Calu3 (cell line): ENCODE results near the gene NDC80. TPM values are rescaled to one million over a fixed set of nuclear protein-coding genes. Genes with fewer than 3 reads are reported as not detected.

ENCODE experiments used
- BruUV-seq: library from RNA; stranded (reverse); fragments of 400-500 nt; replicated peaks from 2 replicates; lab custom pipeline; 2021; lab: Mats Ljungman, UMichigan
- CTCF ChIA-PET: fragments of 300-600 bp; sonication (Branson Sonifier 250); formaldehyde crosslinking; loops from one replicate; lab custom pipeline; 2022; ENCODE audit warnings: antibody characterized with exemption; lab: Charles Lee
- DNase-seq: peaks from one replicate; pipeline ENCODE4 v3.0.0; 2022
- H3K27ac Mint-ChIP-seq: one replicate; pipeline ENCODE4 v1.8.0; 2022; ENCODE audit warnings: mixed read lengths; ENCODE audit not compliant: unreplicated experiment
- H3K27me3 Mint-ChIP-seq: one replicate; pipeline ENCODE4 v1.8.0; 2022; ENCODE audit warnings: mixed read lengths; ENCODE audit not compliant: unreplicated experiment
- H3K36me3 Mint-ChIP-seq: one replicate; pipeline ENCODE4 v1.8.0; 2022; ENCODE audit warnings: mild to moderate bottlenecking, moderate library complexity, mixed read lengths; ENCODE audit not compliant: insufficient read depth, unreplicated experiment
- H3K4me1 Mint-ChIP-seq: one replicate; pipeline ENCODE4 v1.8.0; 2022; ENCODE audit warnings: mild to moderate bottlenecking, low read depth, mixed read lengths; ENCODE audit not compliant: unreplicated experiment
- H3K4me3 Mint-ChIP-seq: one replicate; pipeline ENCODE4 v1.8.0; 2022; ENCODE audit warnings: mild to moderate bottlenecking, low read depth, moderate library complexity, mixed read lengths; ENCODE audit not compliant: unreplicated experiment
- H3K9me3 Mint-ChIP-seq: one replicate; pipeline ENCODE4 v1.8.0; 2022; ENCODE audit warnings: low read depth, mixed read lengths; ENCODE audit not compliant: unreplicated experiment
- CTCF ChIP-seq: fragments of 200-600 bp; IDR thresholded peaks from one replicate; pipeline ENCODE4 v1.8.0; 2022; ENCODE audit warnings: antibody characterized with exemption; ENCODE audit not compliant: unreplicated experiment
- intact Hi-C: fragments of 100-400 bp; cut with micrococcal nuclease; formaldehyde crosslinking; loops from one replicate; pipeline ENCODE4 v1.10.0; 2022; ENCODE audit not compliant: unreplicated experiment
- total RNA-seq: library from RNA; stranded (reverse); gene quantifications from 2 replicates; pipeline ENCODE4 v1.2.3, GENCODE V29; 2022

Gene NDC80
- total RNA-seq, 1 experiment from 2014 or later = 56.0 TPM

DNA sequence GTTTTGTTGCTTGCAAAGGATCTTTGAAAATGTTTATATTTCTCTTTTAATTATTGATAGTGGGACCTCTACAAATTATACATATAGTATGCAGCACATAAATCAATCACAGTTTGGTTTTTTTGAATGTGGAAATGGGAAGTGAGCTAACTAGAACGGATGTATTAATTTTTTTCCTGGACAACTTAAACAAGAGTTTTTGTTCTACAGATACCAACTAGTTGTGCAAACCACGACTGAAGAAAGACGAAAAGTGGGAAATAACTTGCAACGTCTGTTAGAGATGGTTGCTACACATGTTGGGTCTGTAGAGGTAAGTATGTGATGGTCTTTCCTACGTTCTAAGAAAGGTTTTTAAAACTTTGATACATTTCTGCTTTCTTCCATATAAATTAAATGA, 39.2 kb downstream of the NDC80 start:
- BruUV-seq = no TSS peak
- Mint-ChIP-seq H3K9me3 (no peaks in the 10 kb centered on the region), H3K4me1 (no peaks in the 10 kb centered on the region), H3K36me3 (peaks cover 29% of the 10 kb centered on the region), H3K27ac (no peak overlapping the region), H3K27me3 (no peaks in the 10 kb centered on the region), H3K4me3 (no peak overlapping the region)
- intact Hi-C loops = no loop called here
- no peak for TF ChIP-seq CTCF
- CTCF ChIA-PET = no interaction called here
- DNase-seq = no peak

- H3K27ac Mint-ChIP-seq = no peak overlapping the region
- H3K27me3 Mint-ChIP-seq = no peaks in the 10 kb centered on the region
- DNase-seq = no peak
- H3K4me3 Mint-ChIP-seq = no peak overlapping the region
- intact Hi-C loops = no loop called here
- no peaks in the 10 kb centered on the region for H3K9me3 Mint-ChIP-seq
- CTCF ChIA-PET = no interaction called here
- no peak for TF ChIP-seq CTCF
- H3K4me1 Mint-ChIP-seq = no peaks in the 10 kb centered on the region
- no TSS peak for BruUV-seq
- H3K36me3 Mint-ChIP-seq = peaks cover 45% of the 10 kb centered on the region
Observed at GRCh38 chr18:2612996-2613395, 41.6 kb downstream of the NDC80 start.

GRCh38 chr18:2617401-2617998, 46.1 kb downstream of the NDC80 start:
- Mint-ChIP-seq H3K36me3 (peaks cover 35% of the 10 kb centered on the region), H3K4me1 (no peaks in the 10 kb centered on the region), H3K4me3 (no peak overlapping the region), H3K27ac (no peak overlapping the region), H3K9me3 (no peaks in the 10 kb centered on the region), H3K27me3 (no peaks in the 10 kb centered on the region)
- BruUV-seq = no TSS peak
- CTCF ChIA-PET = no interaction called here
- intact Hi-C loops = no loop called here
- DNase-seq = no peak
- no peak for TF ChIP-seq CTCF

DNA sequence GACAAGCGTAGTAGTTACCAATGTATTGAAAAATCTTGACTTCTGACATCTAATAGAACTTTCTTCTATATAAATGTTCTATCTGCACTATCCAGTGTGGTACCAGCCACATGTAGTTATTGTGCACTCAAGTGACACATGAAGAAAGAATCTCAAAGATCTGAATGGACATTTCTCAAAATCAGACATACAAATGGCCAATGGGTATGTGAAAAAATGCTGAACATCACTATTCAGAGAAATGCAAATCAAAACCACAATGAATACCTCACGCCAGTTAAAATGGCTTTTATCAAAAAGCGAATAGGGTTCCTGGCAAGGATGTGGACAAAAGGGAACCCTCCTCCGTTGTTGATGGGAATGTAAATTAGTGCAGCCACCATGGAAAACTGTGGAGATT, 46.7 kb downstream of the NDC80 start:
- Mint-ChIP-seq H3K9me3 (no peaks in the 10 kb centered on the region), H3K36me3 (peaks cover 33% of the 10 kb centered on the region), H3K4me3 (no peak overlapping the region), H3K4me1 (no peaks in the 10 kb centered on the region), H3K27me3 (no peaks in the 10 kb centered on the region), H3K27ac (no peak overlapping the region)
- BruUV-seq = no TSS peak
- no peak for DNase-seq
- no peak for TF ChIP-seq CTCF
- CTCF ChIA-PET = no interaction called here
- intact Hi-C loops = no loop called here
